ENCODE data around the gene AFF3. TPM values are rescaled to one million over a fixed set of nuclear protein-coding genes. Genes with fewer than 3 reads are reported as not detected.

Gene AFF3
- total RNA-seq, 4 donors from 2014 or later = 5.3 to 216 (median 12.5) TPM

DNA sequence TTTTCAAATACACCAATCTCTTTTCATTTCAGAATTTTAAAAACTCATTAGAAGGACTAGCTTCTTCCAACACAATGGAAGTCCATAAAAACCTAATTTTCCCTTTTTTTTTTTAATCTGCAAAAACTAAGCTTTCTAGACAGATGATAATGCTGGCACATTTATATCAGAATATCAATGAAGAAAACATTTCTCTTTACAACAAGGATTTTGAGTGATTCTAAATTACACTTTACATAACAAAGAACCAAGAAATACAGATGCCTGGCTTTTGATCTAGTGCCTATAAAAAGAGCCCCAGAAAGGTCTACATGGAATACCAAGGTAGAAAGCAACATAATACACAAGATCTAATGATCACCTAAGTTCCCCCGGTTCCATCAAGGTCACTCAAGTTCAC lies 108.0 kb downstream of the AFF3 start:
- H3K27ac ChIP-seq = no peak overlapping the region
- H3K27me3 ChIP-seq = no peaks in the 10 kb centered on the region
- H3K4me1 ChIP-seq = no peaks in the 10 kb centered on the region
- no peak for DNase-seq
- H3K9me3 ChIP-seq = no peaks in the 10 kb centered on the region
- TF ChIP-seq POLR2A (IDR thresholded peaks at IDR 0.05) = no peak
- TF ChIP-seq, protein P1, sequence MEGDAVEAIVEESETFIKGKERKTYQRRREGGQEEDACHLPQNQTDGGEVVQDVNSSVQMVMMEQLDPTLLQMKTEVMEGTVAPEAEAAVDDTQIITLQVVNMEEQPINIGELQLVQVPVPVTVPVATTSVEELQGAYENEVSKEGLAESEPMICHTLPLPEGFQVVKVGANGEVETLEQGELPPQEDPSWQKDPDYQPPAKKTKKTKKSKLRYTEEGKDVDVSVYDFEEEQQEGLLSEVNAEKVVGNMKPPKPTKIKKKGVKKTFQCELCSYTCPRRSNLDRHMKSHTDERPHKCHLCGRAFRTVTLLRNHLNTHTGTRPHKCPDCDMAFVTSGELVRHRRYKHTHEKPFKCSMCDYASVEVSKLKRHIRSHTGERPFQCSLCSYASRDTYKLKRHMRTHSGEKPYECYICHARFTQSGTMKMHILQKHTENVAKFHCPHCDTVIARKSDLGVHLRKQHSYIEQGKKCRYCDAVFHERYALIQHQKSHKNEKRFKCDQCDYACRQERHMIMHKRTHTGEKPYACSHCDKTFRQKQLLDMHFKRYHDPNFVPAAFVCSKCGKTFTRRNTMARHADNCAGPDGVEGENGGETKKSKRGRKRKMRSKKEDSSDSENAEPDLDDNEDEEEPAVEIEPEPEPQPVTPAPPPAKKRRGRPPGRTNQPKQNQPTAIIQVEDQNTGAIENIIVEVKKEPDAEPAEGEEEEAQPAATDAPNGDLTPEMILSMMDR (IDR thresholded peaks at IDR 0.05) = no peak
- H3K36me3 ChIP-seq = no peaks in the 10 kb centered on the region
- no peak overlapping the region for H3K4me3 ChIP-seq

DNA sequence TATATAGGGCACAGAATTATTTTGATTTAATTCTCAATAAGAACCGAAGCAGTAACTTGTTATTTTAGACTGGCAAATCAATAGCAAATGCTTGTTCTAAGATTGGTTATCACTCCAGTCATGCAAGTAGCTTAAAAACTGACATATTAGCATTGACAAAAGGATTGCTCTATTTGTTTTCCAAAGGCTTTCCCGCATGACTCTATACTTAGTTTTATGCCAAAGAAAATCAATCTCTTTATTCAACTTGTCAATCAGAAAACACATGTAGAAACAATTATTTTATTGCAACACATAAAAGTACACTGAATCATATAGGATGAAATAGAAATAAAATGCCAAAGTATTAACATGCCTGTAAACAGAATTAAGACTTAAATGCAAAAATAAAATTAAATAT lies 108.4 kb downstream of the AFF3 start:
- H3K36me3 ChIP-seq = no peaks in the 10 kb centered on the region
- no peak for TF ChIP-seq POLR2A (IDR thresholded peaks at IDR 0.05)
- TF ChIP-seq, protein P1 (IDR thresholded peaks at IDR 0.05) = no peak
- DNase-seq = no peak

DNA sequence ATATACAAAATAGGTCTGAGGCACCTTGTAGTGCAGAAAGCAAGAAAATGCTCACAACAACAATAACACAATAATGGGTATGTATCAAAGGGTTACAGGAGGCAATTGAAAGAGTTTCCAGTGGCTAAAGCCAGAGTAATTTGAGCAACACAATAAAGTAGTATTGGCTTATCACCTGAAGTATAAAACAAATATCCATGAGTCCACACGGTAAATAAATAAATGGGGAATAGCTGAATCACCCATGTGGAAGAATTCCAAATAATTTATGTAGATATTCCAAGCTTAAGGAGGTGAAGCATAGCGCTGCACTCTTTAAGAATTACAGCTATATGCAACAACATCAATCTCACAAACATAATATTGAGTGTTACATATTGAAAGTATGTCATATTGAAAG lies 110.8 kb downstream of the AFF3 start:
- no peak overlapping the region for H3K27ac ChIP-seq
- TF ChIP-seq POLR2A (IDR thresholded peaks at IDR 0.05) = no peak
- H3K27me3 ChIP-seq = no peaks in the 10 kb centered on the region
- H3K4me3 ChIP-seq = no peak overlapping the region
- no peaks in the 10 kb centered on the region for H3K36me3 ChIP-seq
- DNase-seq = no peak
- H3K9me3 ChIP-seq = no peaks in the 10 kb centered on the region
- no peaks in the 10 kb centered on the region for H3K4me1 ChIP-seq

More for the DNA sequence above, 108.4 kb downstream of the AFF3 start:
- H3K27me3 ChIP-seq = no peaks in the 10 kb centered on the region
- H3K9me3 ChIP-seq = no peaks in the 10 kb centered on the region
- H3K4me1 ChIP-seq = no peaks in the 10 kb centered on the region
- no peak overlapping the region for H3K27ac ChIP-seq
- H3K4me3 ChIP-seq = no peak overlapping the region

DNA sequence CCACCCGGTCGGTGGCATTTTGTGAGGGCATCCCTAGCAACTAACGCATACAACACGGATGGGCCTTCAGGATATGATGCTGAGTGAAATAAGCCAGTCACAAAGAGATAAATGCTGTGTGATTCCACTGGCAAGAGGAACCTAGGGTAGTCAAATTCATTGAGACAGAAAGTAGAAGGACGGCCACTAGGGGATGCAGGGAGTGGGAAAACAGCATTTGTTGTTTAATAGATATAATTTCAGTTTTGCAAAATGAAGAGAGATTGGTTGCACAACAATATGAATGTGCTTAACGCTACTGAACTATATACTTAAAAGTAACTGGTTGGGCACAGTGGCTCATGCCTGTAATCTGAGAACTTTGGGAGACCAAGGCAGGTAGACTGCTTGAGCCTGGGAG lies 112.9 kb downstream of the AFF3 start:
- Histone ChIP-seq H3K36me3 (no peaks in the 10 kb centered on the region), H3K27me3 (no peaks in the 10 kb centered on the region), H3K4me3 (no peak overlapping the region), H3K4me1 (no peaks in the 10 kb centered on the region), H3K27ac (no peak overlapping the region), H3K9me3 (no peaks in the 10 kb centered on the region)
- TF ChIP-seq, protein P1 (IDR thresholded peaks at IDR 0.05) = no peak
- no peak for TF ChIP-seq POLR2A (IDR thresholded peaks at IDR 0.05)
- DNase-seq = no peak

DNA sequence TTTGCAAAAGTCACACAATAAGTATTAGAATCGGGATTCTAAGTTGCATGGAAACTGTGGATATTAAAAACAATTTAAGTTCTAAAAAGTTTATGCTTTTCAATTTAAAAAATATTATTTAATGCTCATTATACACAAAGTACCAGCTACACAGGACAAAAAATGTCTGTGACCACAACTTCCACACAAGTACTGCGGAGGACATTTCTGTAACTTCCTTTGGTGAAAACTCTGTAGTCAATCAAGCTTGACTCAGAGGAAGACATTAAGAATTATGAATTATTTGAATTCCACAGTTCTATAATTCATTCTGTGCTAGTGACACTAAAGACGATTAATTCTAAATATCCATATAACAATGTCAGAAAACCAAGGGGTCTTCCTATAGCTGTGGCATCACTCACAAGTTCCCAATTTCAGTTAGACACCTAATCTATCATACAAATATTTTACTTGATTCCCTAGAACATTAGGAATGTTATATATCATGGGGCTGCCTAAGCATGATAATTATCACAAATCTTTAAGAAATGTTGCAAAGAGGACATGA lies 120.5 kb downstream of the AFF3 start:
- no peak for TF ChIP-seq POLR2A (IDR thresholded peaks at IDR 0.05)
- TF ChIP-seq, protein P1 (IDR thresholded peaks at IDR 0.05) = no peak
- DNase-seq = no peak
- H3K4me1 ChIP-seq = no peaks in the 10 kb centered on the region
- H3K36me3 ChIP-seq = no peaks in the 10 kb centered on the region
- no peaks in the 10 kb centered on the region for H3K27me3 ChIP-seq
- H3K9me3 ChIP-seq = no peaks in the 10 kb centered on the region
- H3K27ac ChIP-seq = no peak overlapping the region
- no peak overlapping the region for H3K4me3 ChIP-seq

DNA sequence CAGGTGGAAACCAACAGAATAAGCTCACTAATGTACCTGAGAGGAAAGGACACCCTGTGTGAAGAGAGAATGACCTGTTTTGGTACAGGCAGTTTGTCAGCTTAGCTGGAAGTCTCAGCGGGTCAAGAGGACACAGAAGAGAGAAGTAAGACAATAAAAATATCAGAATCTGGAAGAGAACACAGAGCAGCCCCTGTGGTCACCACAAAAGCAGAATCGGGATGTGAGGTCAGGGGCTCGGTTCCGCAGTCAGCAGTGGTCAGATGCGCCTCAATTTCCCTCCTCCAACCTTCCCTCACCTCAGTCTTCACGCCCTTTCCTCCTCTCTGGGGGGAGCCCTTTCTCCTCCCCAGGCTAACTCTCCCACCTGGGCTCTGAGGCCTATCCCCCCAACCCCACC lies 122.9 kb downstream of the AFF3 start:
- no peak for DNase-seq
- no peak overlapping the region for H3K4me3 ChIP-seq
- no peak for TF ChIP-seq POLR2A (IDR thresholded peaks at IDR 0.05)
- TF ChIP-seq, protein P1 (IDR thresholded peaks at IDR 0.05) = no peak
- no peaks in the 10 kb centered on the region for H3K27me3 ChIP-seq
- no peaks in the 10 kb centered on the region for H3K9me3 ChIP-seq
- no peaks in the 10 kb centered on the region for H3K4me1 ChIP-seq
- no peak overlapping the region for H3K27ac ChIP-seq
- no peaks in the 10 kb centered on the region for H3K36me3 ChIP-seq
